ENCODE measurements around the gene MAST3.

Gene MAST3

GRCh38 chr19:18059902-18060301 lies 37.7 kb upstream of the MAST3 start:
- 73% methylated on average over 5 of the region's 5 CpGs for WGBS
- H3K9ac ChIP-seq (ENCODE audit: low read length): no peak overlapping the region

GRCh38 chr19:18060472-18060871 lies 37.1 kb upstream of the MAST3 start:
- Histone ChIP-seq H3K14ac (ENCODE audit: low read length in 2 of 2) (no peak overlapping the region), H2AK5ac (ENCODE audit: low read length, severe bottlenecking) (no peak overlapping the region), H2BK5ac (ENCODE audit: low read depth, low read length, poor library complexity, severe bottlenecking) (no peak overlapping the region), H2BK120ac (ENCODE audit: low read depth, low read length) (no peak overlapping the region), H2BK12ac (ENCODE audit: low read length in 2 of 2) (no peak overlapping the region), H4K8ac (ENCODE audit: low read length) (no peak overlapping the region), H3K23ac (ENCODE audit: low read length in 2 of 2) (no peak overlapping the region), H3K79me1 (replicated peaks; ENCODE audit: low read length, poor library complexity, severe bottlenecking) (no peaks in the 10 kb centered on the region), H3K9ac (ENCODE audit: low read length) (no peak overlapping the region), H2AFZ (ENCODE audit: low read depth, low read length) (no peak overlapping the region), H3K4me3 (ENCODE audit: insufficient read depth in 1 of 2, low read depth in 1 of 2, low read length in 2 of 2) (no peak overlapping the region), H3K4ac (ENCODE audit: low read depth in 1 of 2, low read length in 2 of 2) (no peak overlapping the region), H3K36me3 (ENCODE audit: control insufficient read depth in 1 of 2, insufficient read depth in 2 of 2, low read depth in 1 of 2, low read length in 2 of 2) (no peaks in the 10 kb centered on the region), H4K91ac (ENCODE audit: low read length) (no peak overlapping the region), H3K4me2 (ENCODE audit: low read length, poor library complexity, severe bottlenecking) (no peak overlapping the region), H2BK15ac (ENCODE audit: low read depth, poor library complexity, severe bottlenecking) (no peak overlapping the region), H3K4me1 (ENCODE audit: control insufficient read depth, insufficient read depth, low read depth, low read length) (peaks cover 6% of the 10 kb centered on the region), H3K9me3 (ENCODE audit: control insufficient read depth, low read length) (no peaks in the 10 kb centered on the region), H3K18ac (ENCODE audit: low read depth in 1 of 2, low read length in 2 of 2) (no peak overlapping the region), H3K27me3 (ENCODE audit: control insufficient read depth in 1 of 2, insufficient read depth in 1 of 2, low read length in 2 of 2) (peaks cover 6 to 31% of the 10 kb centered on the region in 2 experiments), H3K27ac (ENCODE audit: low read length, poor library complexity, severe bottlenecking) (no peak overlapping the region)
- 84% methylated on average over 6 of the region's 6 CpGs for WGBS
- no peak for DNase-seq

More at GRCh38 chr19:18059902-18060301, 37.7 kb upstream of the MAST3 start:
- H4K91ac ChIP-seq (ENCODE audit: low read length): no peak overlapping the region
- no peaks in the 10 kb centered on the region for H3K9me3 ChIP-seq (ENCODE audit: control insufficient read depth, low read length)
- H3K4me2 ChIP-seq (ENCODE audit: low read length, poor library complexity, severe bottlenecking): no peak overlapping the region
- H2BK5ac ChIP-seq (ENCODE audit: low read depth, low read length, poor library complexity, severe bottlenecking): no peak overlapping the region
- no peak overlapping the region for H3K23ac ChIP-seq (ENCODE audit: low read length in 2 of 2)
- no peak overlapping the region for H4K8ac ChIP-seq (ENCODE audit: low read length)
- H3K27ac ChIP-seq (ENCODE audit: low read length, poor library complexity, severe bottlenecking): no peak overlapping the region
- H3K27me3 ChIP-seq (ENCODE audit: control insufficient read depth in 1 of 2, insufficient read depth in 1 of 2, low read length in 2 of 2): peaks cover 6 to 31% of the 10 kb centered on the region in 2 experiments
- H3K18ac ChIP-seq (ENCODE audit: low read depth in 1 of 2, low read length in 2 of 2): no peak overlapping the region
- DNase-seq: no peak
- no peak overlapping the region for H2AFZ ChIP-seq (ENCODE audit: low read depth, low read length)
- no peak overlapping the region for H3K4ac ChIP-seq (ENCODE audit: low read depth in 1 of 2, low read length in 2 of 2)
- no peak overlapping the region for H2BK120ac ChIP-seq (ENCODE audit: low read depth, low read length)
- no peak overlapping the region for H2BK15ac ChIP-seq (ENCODE audit: low read depth, poor library complexity, severe bottlenecking)
- H3K79me1 ChIP-seq (replicated peaks; ENCODE audit: low read length, poor library complexity, severe bottlenecking): no peaks in the 10 kb centered on the region
- no peak overlapping the region for H3K14ac ChIP-seq (ENCODE audit: low read length in 2 of 2)
- H2BK12ac ChIP-seq (ENCODE audit: low read length in 2 of 2): no peak overlapping the region
- H3K4me1 ChIP-seq (ENCODE audit: control insufficient read depth, insufficient read depth, low read depth, low read length): peaks cover 6% of the 10 kb centered on the region
- H2AK5ac ChIP-seq (ENCODE audit: low read length, severe bottlenecking): no peak overlapping the region
- H3K36me3 ChIP-seq (ENCODE audit: control insufficient read depth in 1 of 2, insufficient read depth in 2 of 2, low read depth in 1 of 2, low read length in 2 of 2): no peaks in the 10 kb centered on the region
- no peak overlapping the region for H3K4me3 ChIP-seq (ENCODE audit: insufficient read depth in 1 of 2, low read depth in 1 of 2, low read length in 2 of 2)

GRCh38 chr19:18062028-18062427 lies 35.5 kb upstream of the MAST3 start:
- WGBS: 53% methylated on average over 8 of the region's 8 CpGs
- no peak overlapping the region for H4K91ac ChIP-seq (ENCODE audit: low read length)
- H3K9ac ChIP-seq (ENCODE audit: low read length): no peak overlapping the region
- no peak overlapping the region for H2BK120ac ChIP-seq (ENCODE audit: low read depth, low read length)
- no peak overlapping the region for H3K4me2 ChIP-seq (ENCODE audit: low read length, poor library complexity, severe bottlenecking)
- H3K4ac ChIP-seq (ENCODE audit: low read depth in 1 of 2, low read length in 2 of 2): no peak overlapping the region
- H3K36me3 ChIP-seq (ENCODE audit: control insufficient read depth in 1 of 2, insufficient read depth in 2 of 2, low read depth in 1 of 2, low read length in 2 of 2): no peaks in the 10 kb centered on the region
- H3K14ac ChIP-seq (ENCODE audit: low read length in 2 of 2): no peak overlapping the region
- H2BK15ac ChIP-seq (ENCODE audit: low read depth, poor library complexity, severe bottlenecking): no peak overlapping the region
- H2BK5ac ChIP-seq (ENCODE audit: low read depth, low read length, poor library complexity, severe bottlenecking): no peak overlapping the region
- peak overlapping the region; percentile 53 for H4K8ac ChIP-seq (ENCODE audit: low read length)
- no peaks in the 10 kb centered on the region for H3K79me1 ChIP-seq (replicated peaks; ENCODE audit: low read length, poor library complexity, severe bottlenecking)
- no peak overlapping the region for H3K4me3 ChIP-seq (ENCODE audit: insufficient read depth in 1 of 2, low read depth in 1 of 2, low read length in 2 of 2)
- H3K4me1 ChIP-seq (ENCODE audit: control insufficient read depth, insufficient read depth, low read depth, low read length): peaks cover 6% of the 10 kb centered on the region
- no peak overlapping the region for H3K18ac ChIP-seq (ENCODE audit: low read depth in 1 of 2, low read length in 2 of 2)
- H3K27me3 ChIP-seq (ENCODE audit: control insufficient read depth in 1 of 2, insufficient read depth in 1 of 2, low read length in 2 of 2): peaks cover 6 to 31% of the 10 kb centered on the region in 2 experiments
- no peak overlapping the region for H3K27ac ChIP-seq (ENCODE audit: low read length, poor library complexity, severe bottlenecking)
- no peak overlapping the region for H3K23ac ChIP-seq (ENCODE audit: low read length in 2 of 2)
- DNase-seq: no peak
- no peak overlapping the region for H2AK5ac ChIP-seq (ENCODE audit: low read length, severe bottlenecking)
- H2AFZ ChIP-seq (ENCODE audit: low read depth, low read length): no peak overlapping the region
- H2BK12ac ChIP-seq (ENCODE audit: low read length in 2 of 2): no peak overlapping the region
- no peaks in the 10 kb centered on the region for H3K9me3 ChIP-seq (ENCODE audit: control insufficient read depth, low read length)

DNA sequence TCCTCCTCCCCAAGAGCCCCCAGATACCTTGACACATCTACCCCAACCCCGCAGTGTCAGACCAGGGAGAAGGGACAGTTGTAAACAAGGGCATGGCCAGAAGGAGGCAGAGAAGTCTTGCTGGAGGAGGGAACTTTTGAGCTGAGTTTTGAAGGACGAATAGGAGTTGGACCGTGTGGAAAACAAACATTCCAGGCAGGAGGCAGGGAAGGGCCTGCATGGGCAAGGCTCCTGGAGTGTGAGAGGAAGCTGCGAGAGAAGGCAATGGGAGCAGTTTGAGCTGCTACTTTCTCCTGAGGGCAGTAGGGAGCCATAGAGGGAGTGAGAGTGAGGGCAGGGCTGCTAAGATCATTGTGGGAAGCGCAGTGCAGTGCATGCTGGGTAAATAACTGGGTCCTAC lies 34.1 kb upstream of the MAST3 start:
- no peak overlapping the region for H3K18ac ChIP-seq (ENCODE audit: low read depth in 1 of 2, low read length in 2 of 2)
- no peak overlapping the region for H2BK5ac ChIP-seq (ENCODE audit: low read depth, low read length, poor library complexity, severe bottlenecking)
- DNase-seq: peak; percentile 50
- no peaks in the 10 kb centered on the region for H3K36me3 ChIP-seq (ENCODE audit: control insufficient read depth in 1 of 2, insufficient read depth in 2 of 2, low read depth in 1 of 2, low read length in 2 of 2)
- peaks cover 6 to 31% of the 10 kb centered on the region in 2 experiments for H3K27me3 ChIP-seq (ENCODE audit: control insufficient read depth in 1 of 2, insufficient read depth in 1 of 2, low read length in 2 of 2)
- H3K9ac ChIP-seq (ENCODE audit: low read length): no peak overlapping the region
- no peaks in the 10 kb centered on the region for H3K9me3 ChIP-seq (ENCODE audit: control insufficient read depth, low read length)
- no peak overlapping the region for H2BK15ac ChIP-seq (ENCODE audit: low read depth, poor library complexity, severe bottlenecking)
- H3K4me1 ChIP-seq (ENCODE audit: control insufficient read depth, insufficient read depth, low read depth, low read length): peaks cover 2% of the 10 kb centered on the region
- H3K23ac ChIP-seq (ENCODE audit: low read length in 2 of 2): no peak overlapping the region
- H2AK5ac ChIP-seq (ENCODE audit: low read length, severe bottlenecking): no peak overlapping the region
- H2AFZ ChIP-seq (ENCODE audit: low read depth, low read length): no peak overlapping the region
- H2BK120ac ChIP-seq (ENCODE audit: low read depth, low read length): no peak overlapping the region
- peak overlapping the region; percentile 53 for H4K91ac ChIP-seq (ENCODE audit: low read length)
- no peak overlapping the region for H4K8ac ChIP-seq (ENCODE audit: low read length)
- no peak overlapping the region for H3K4me2 ChIP-seq (ENCODE audit: low read length, poor library complexity, severe bottlenecking)
- no peak overlapping the region for H3K4me3 ChIP-seq (ENCODE audit: insufficient read depth in 1 of 2, low read depth in 1 of 2, low read length in 2 of 2)
- H2BK12ac ChIP-seq (ENCODE audit: low read length in 2 of 2): no peak overlapping the region
- H3K14ac ChIP-seq (ENCODE audit: low read length in 2 of 2): no peak overlapping the region
- H3K4ac ChIP-seq (ENCODE audit: low read depth in 1 of 2, low read length in 2 of 2): no peak overlapping the region
- H3K27ac ChIP-seq (ENCODE audit: low read length, poor library complexity, severe bottlenecking): no peak overlapping the region
- WGBS: 58% methylated on average over 5 of the region's 5 CpGs
- no peaks in the 10 kb centered on the region for H3K79me1 ChIP-seq (replicated peaks; ENCODE audit: low read length, poor library complexity, severe bottlenecking)

All from mesenchymal stem cell (in vitro differentiated cells and primary cell).